Heart right ventricle (tissue), 16 donors: ENCODE results near the gene ZSCAN22. TPM values are rescaled to one million over a fixed set of nuclear protein-coding genes. Genes with fewer than 3 reads are reported as not detected.

Source experiments
- ATAC-seq, 8 donors: fragments of 200-7000 bp; cut with Tn5 transposase; one replicate each; pipeline ENCODE4 v1.9.1; 2020; ENCODE audit warnings: mild to moderate bottlenecking in 8 of 8, moderate library complexity in 8 of 8, moderate number of reproducible peaks in 1 of 8
- DNase-seq, 2 donors: peaks; one replicate each; pipeline ENCODE4 v3.0.0-alpha.2; 2020
- H3K27ac ChIP-seq, 10 donors: fragments of 200-600 bp; sonication (generic) in 2 of 10; one replicate each; pipeline versions ENCODE4 v1.5.0 to v1.8.0; 2020 to 2022; ENCODE audit warnings: mild to moderate bottlenecking in 3 of 10
- H3K27me3 ChIP-seq, 7 donors: fragments of 200-600 bp; one replicate each; pipeline ENCODE4 v1.8.0; 2021 to 2022; ENCODE audit warnings: mild to moderate bottlenecking in 2 of 7
- H3K36me3 ChIP-seq, 9 donors: fragments of 200-600 bp; sonication (generic) in 1 of 9; one replicate each; pipeline versions ENCODE4 v1.5.0 to v1.8.0; 2020 to 2022; ENCODE audit warnings: mild to moderate bottlenecking in 2 of 9
- H3K4me1 ChIP-seq, 9 donors: fragments of 200-600 bp; sonication (generic) in 1 of 9; one replicate each; pipeline versions ENCODE4 v1.5.0 to v1.8.0; 2020 to 2022; ENCODE audit warnings: mild to moderate bottlenecking in 4 of 9
- H3K4me3 ChIP-seq, 10 donors: fragments of 200-600 bp; sonication (generic) in 2 of 10; one replicate each; pipeline versions ENCODE4 v1.5.0 to v1.8.0; 2020 to 2022; ENCODE audit warnings: mild to moderate bottlenecking in 7 of 10, moderate library complexity in 2 of 10
- H3K9me3 ChIP-seq, 11 donors: fragments of 200-600 bp in 10 of 11; sonication (generic) in 2 of 11; one replicate each; pipeline versions ENCODE4 v1.5.0 to v1.8.0; 2013 to 2022; ENCODE audit warnings: mild to moderate bottlenecking in 2 of 11, control low read depth in 1 of 11, moderate library complexity in 1 of 11
- CTCF ChIP-seq, 9 donors: fragments of 200-600 bp; sonication (generic) in 2 of 9; IDR thresholded peaks; one replicate each; pipeline versions ENCODE4 v1.5.0 to v1.8.0; 2021 to 2022; ENCODE audit warnings: antibody characterized with exemption in 9 of 9, mild to moderate bottlenecking in 5 of 9, moderate library complexity in 1 of 9
- WGBS, 2 donors: extraction: QIAGEN DNeasy Blood & Tissue Kit; methylation state at CpG; one replicate each; pipeline ENCODE4 v1.1.7; 2013; ENCODE audit warnings: inconsistent platforms in 1 of 2; 5-methylcytosine and 5-hydroxymethylcytosine counted together
- intact Hi-C, 10 donors: fragments of 100-400 bp; cut with DNase I; formaldehyde crosslinking; loops; one replicate each; pipeline versions ENCODE4 v1.11.1 to v1.14.2; 2022
- polyA plus RNA-seq, 2 donors: library from polyadenylated mRNA; stranded (reverse); fragments of 200-250 nt; gene quantifications; one replicate each; pipeline ENCODE4 v1.2.3, GENCODE V29; 2013
- total RNA-seq, 10 donors: library from RNA; stranded (reverse); fragmentation: NEBNext Ultra II Directional in 3 of 10; extraction: Animal tissue kit (Norgen Biotek cat#: 25700) in 3 of 10; gene quantifications; one replicate each; pipeline versions ENCODE4 v1.2.1 to v1.2.4, GENCODE V29; 2021 to 2023
- donor health status: Arrhythmogenic right ventricular cardiomyopathy.
- donor health status: ischemic (EF 13 %, LVEDD 7.1; RV severe dilation, severe dysfunction).
- donor health status: healthy with polysubstance abuse.
- donor health status: DM: no; HTN: yes; CAD: no.
- donor health status: DM: no; HTN: no; CAD: no.
- donor health status: ischemic (EF 25% LVEDD 6.9; RV normal size, moderate dysfunction).
- donor health status: ischemic (EF 25% LVEDD 5.7; RV mildly dilated, moderate dysfunction).
- donor health status: healthy.
- donor health status: DM: yes; HTN: yes; CAD: no.
- donor health status: Ischemic cardiomyopathy.
- donor health status: ischemic (EF 35%, LVEDD 5.7; RV mildly dilated, moderate dysfunction).
- donor health status: nonischemic (EF 11% LVEDD 7.7; RV severe dilation, severe dysfunction).
- donor health status: DM: yes; HTN: yes; CAD: no.
- donor health status: PGD.
- donor health status: ischemic (EF 29% LVEDD 5.4; RV normal size, mild dysfunction).
- donor health status: nonischemic (EF 23%, LVEDD 6.1; RV moderate dilation, normal function).

Gene ZSCAN22
- total and polyA plus RNA-seq, 12 donors: 0.80 to 2.1 (median 1.4) TPM

DNA sequence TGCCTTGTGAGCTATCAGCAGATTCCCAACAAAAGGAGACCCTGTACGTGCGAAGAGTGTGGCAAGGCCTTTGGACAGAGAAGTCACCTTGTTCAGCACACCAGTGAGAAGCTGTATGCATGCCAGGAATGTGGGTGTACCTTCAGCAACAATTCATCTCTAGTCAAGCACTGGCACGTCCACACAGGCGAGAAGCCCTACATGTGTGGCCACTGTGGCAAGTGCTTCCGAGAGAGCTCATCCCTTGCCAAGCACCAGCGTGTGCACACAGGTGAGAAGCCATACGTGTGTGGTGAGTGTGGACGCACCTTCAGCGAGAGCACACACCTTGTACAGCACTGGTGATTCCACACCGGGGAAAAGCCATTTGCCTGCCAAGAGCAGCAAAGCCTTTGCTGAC, 7.6 kb upstream of the ZSCAN22 start:
- ATAC-seq: peak in 1 of 8 donors; percentile 20
- Histone ChIP-seq H3K9me3 (no peaks in the 10 kb centered on the region), H3K27ac (no peak overlapping the region), H3K4me3 (no peak overlapping the region), H3K27me3 (no peaks in the 10 kb centered on the region), H3K4me1 (no peaks in the 10 kb centered on the region), H3K36me3 (peaks cover 0 to 48% (median 14%) of the 10 kb centered on the region in 9 donors)
- 91 to 92% methylated on average over 10 of the region's 10 CpGs for WGBS, 2 donors
- TF ChIP-seq CTCF (IDR thresholded peaks at IDR 0.05): no peak
- DNase-seq: no peak
- intact Hi-C loops: loop anchor here in 1 of 10 donors (10.0 kb wide), 1 partner anchor 134 kb away; the partner anchor contains the start of gene ZNF274

DNA sequence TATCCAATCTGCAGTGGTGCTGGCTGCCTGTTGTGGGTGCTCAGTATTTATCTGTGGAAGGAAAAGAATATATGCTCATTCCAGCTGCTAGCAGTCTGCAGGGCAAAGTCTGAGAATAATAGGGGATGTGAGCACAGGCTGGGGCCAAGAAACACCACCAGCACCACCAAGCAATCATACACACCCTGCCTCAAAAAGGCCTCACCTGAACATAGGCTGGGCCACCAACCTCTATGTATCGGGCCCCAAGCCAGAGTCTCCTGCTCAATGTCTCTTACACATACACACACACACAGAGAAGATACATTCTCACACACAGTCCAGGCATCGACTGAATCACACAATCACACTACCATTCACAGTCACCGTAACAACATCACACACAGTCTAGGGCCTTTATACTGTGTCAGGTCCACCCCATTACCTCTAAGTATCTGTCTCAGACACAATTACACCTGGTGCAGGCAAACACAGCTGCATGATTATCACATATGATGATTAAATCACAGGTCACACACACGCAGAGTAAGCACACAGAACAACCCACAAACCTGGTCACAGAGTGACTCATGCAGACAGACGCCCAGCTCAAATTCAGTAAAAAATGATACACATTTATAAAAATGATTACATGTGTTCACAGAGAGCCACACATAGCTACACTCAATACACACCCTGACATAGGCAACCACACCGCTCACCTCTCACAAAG, 1.3 kb upstream of the ZSCAN22 start:
- 93% methylated on average over 6 of the region's 6 CpGs for WGBS, 2 donors
- peaks cover 10 to 32% (median 26%) of the 10 kb centered on the region in 9 donors for H3K4me1 ChIP-seq
- TF ChIP-seq CTCF (IDR thresholded peaks at IDR 0.05): no peak
- H3K27ac ChIP-seq: no peak overlapping the region
- ATAC-seq: no peak
- DNase-seq: no peak
- H3K4me3 ChIP-seq: peak overlapping the region in 6 of 10 donors; percentile 64 to 79 (median 75)
- peaks cover 0 to 14% (median 0%) of the 10 kb centered on the region in 9 donors for H3K36me3 ChIP-seq
- no peaks in the 10 kb centered on the region for H3K27me3 ChIP-seq
- intact Hi-C loops: loop anchor here in 2 of 10 donors (2.0 to 5.0 kb wide), 2 partner anchors 61 to 143 kb away; partner anchors contain the start of genes RPS5 (in 1 of the 2) and ZNF274 (in 1 of the 2)
- H3K9me3 ChIP-seq: no peaks in the 10 kb centered on the region

GRCh38 chr19:58326501-58326913, 287 bp upstream of the ZSCAN22 start:
- WGBS, 2 donors: 3 to 6% methylated on average over 9 of the region's 9 CpGs
- intact Hi-C loops: loop anchor here in 2 of 10 donors (2.0 to 5.0 kb wide), 2 partner anchors 60 to 144 kb away; partner anchors contain the start of genes RPS5 (in 1 of the 2) and ZNF274 (in 1 of the 2)
- peak overlapping the region; percentile 52 to 79 (median 71) for H3K4me3 ChIP-seq
- H3K27me3 ChIP-seq: no peaks in the 10 kb centered on the region
- peaks cover 0 to 14% (median 0%) of the 10 kb centered on the region in 9 donors for H3K36me3 ChIP-seq
- peak overlapping the region in 9 of 10 donors; percentile 83 to 96 (median 93) for H3K27ac ChIP-seq
- no peak for TF ChIP-seq CTCF (IDR thresholded peaks at IDR 0.05)
- DNase-seq (no peak), ATAC-seq (peak in 6 of 8 donors; percentile 1 to 63 (median 16))
- no peaks in the 10 kb centered on the region for H3K9me3 ChIP-seq
- peaks cover 10 to 33% (median 26%) of the 10 kb centered on the region in 9 donors for H3K4me1 ChIP-seq

DNA sequence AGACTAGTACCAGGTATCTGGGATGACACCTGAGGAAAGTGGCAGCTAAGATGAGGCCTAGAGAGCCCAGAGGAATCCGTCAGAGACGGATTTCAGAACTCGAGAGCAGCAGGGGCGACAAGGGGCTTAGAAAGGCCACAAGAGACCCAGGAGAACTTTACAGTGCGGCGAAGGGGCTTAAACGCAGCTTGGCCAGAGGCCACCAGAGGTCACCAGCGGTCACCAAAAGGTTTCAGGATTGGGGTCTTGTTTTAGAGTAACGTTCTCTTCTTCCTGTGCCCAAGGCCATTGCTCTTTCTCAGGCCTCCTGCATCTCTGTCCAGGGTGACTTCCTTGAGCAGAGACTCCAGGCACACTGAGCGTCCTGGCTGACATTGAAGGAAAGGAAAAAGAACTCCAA, 2.2 kb downstream of the ZSCAN22 start:
- Histone ChIP-seq H3K27me3 (no peaks in the 10 kb centered on the region), H3K36me3 (peaks cover 0 to 3% (median 0%) of the 10 kb centered on the region in 9 donors), H3K4me3 (no peak overlapping the region), H3K9me3 (no peaks in the 10 kb centered on the region), H3K4me1 (peaks cover 10 to 33% (median 26%) of the 10 kb centered on the region in 9 donors), H3K27ac (no peak overlapping the region)
- WGBS, 2 donors: 53 to 69% methylated on average over 10 of the region's 10 CpGs
- no peak for DNase-seq
- peak in 1 of 9 donors; percentile 12 for TF ChIP-seq CTCF (IDR thresholded peaks at IDR 0.05)
- intact Hi-C loops: loop anchor here in 1 of 10 donors (5.0 kb wide), 1 partner anchor 147 kb away; the partner anchor contains the start of gene ZNF274
- no peak for ATAC-seq
